Ectodermal cell (in vitro differentiated cells): ENCODE measurements around the gene MAFF.

Source experiments
- H3K27ac ChIP-seq: 2 replicates; pipeline ENCODE4 v1.7.0; 2013; ENCODE audit warnings: mild to moderate bottlenecking, low read depth, low read length; ENCODE audit not compliant: insufficient read depth, poor library complexity, severe bottlenecking
- H3K27me3 ChIP-seq: 2 replicates; pipeline ENCODE4 v1.7.0; 2013; ENCODE audit warnings: mild to moderate bottlenecking, low read length; ENCODE audit not compliant: insufficient read depth, control insufficient read depth, poor library complexity, severe bottlenecking
- H3K36me3 ChIP-seq: one replicate; pipeline ENCODE4 v1.7.0; 2013; ENCODE audit warnings: low read length; ENCODE audit not compliant: control insufficient read depth, insufficient read depth
- H3K4me1 ChIP-seq: one replicate; pipeline ENCODE4 v1.7.0; 2013; ENCODE audit warnings: low read length; ENCODE audit not compliant: control insufficient read depth, insufficient read depth
- H3K4me3 ChIP-seq: 2 replicates; pipeline ENCODE4 v1.7.0; 2013; ENCODE audit warnings: low read depth, low read length, control low read depth; ENCODE audit not compliant: insufficient read depth
- H3K9me3 ChIP-seq: 2 replicates; pipeline ENCODE4 v1.7.0; 2013; ENCODE audit warnings: mild to moderate bottlenecking, low read length, moderate library complexity; ENCODE audit not compliant: control insufficient read depth
- WGBS, 2 experiments: methylation state at CpG; one replicate each; pipeline ENCODE4 v1.1.7; 2013; ENCODE audit warnings: missing lambda C conversion rate in 2 of 2; 5-methylcytosine and 5-hydroxymethylcytosine counted together

Gene MAFF

GRCh38 chr22:38214302-38215056 lies 12.7 kb downstream of the MAFF start:
- peaks cover 23% of the 10 kb centered on the region for H3K4me1 ChIP-seq
- H3K9me3 ChIP-seq = no peaks in the 10 kb centered on the region
- 62 to 66% methylated on average over 81 of the region's 81 CpGs for WGBS, 2 experiments
- H3K27ac ChIP-seq = no peak overlapping the region
- no peaks in the 10 kb centered on the region for H3K36me3 ChIP-seq
- peaks cover 5% of the 10 kb centered on the region for H3K27me3 ChIP-seq
- no peak overlapping the region for H3K4me3 ChIP-seq

DNA sequence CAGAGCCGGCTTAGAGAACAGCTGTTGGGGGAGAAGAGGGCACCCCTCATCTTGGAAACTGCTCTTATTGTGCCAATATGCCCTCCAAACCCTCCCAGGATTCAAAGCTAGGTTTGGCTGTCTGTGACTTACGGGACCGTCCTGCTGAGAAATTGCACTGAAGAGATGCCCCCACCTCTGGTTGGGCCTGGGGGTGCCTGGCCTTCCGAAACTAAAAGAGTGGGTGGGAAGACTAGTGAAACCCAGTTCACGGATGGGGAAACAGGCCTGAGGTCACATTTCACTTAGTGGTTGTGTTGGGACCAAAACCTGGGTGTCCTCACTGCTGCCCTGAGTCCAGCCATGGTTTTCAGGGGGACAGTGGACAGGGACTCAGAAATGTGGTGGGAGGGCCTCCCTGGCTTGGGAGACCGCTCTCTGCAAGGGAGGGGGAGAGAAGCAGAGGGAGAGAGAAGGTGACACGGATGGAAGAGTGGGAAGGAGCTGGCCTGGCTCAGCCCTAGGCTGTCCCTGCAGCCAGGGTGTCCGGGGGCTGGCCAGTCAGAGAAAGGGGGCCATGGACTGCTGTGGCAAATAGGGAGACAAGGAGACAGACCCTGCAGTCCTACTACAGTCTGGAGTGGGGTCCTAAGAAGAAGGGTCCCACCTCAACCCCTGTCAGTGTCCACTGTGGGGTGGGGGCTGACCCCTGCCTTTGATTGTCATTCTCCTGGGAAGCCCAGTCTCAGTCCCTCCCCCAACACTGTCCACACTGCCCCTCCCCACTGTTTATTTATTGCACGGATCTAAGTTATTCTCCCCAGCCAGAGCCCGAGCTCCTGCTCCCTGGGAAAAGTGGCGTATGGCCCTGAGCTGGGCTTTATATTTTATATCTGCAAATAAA lies 13.6 kb downstream of the MAFF start:
- no peak overlapping the region for H3K27ac ChIP-seq
- 84 to 88% methylated on average over 11 of the region's 11 CpGs for WGBS, 2 experiments
- H3K4me1 ChIP-seq = peaks cover 23% of the 10 kb centered on the region
- H3K4me3 ChIP-seq = no peak overlapping the region
- H3K9me3 ChIP-seq = no peaks in the 10 kb centered on the region
- no peaks in the 10 kb centered on the region for H3K36me3 ChIP-seq
- peaks cover 5% of the 10 kb centered on the region for H3K27me3 ChIP-seq

GRCh38 chr22:38218661-38219622 lies 17.1 kb downstream of the MAFF start:
- 56 to 59% methylated on average over 25 of the region's 25 CpGs for WGBS, 2 experiments
- no peak overlapping the region for H3K4me3 ChIP-seq

GRCh38 chr22:38219632-38220031 lies 17.8 kb downstream of the MAFF start:
- WGBS, 2 experiments = 77 to 82% methylated on average over 10 of the region's 10 CpGs
- Histone ChIP-seq H3K4me3 (no peak overlapping the region), H3K9me3 (no peaks in the 10 kb centered on the region), H3K4me1 (peaks cover 23% of the 10 kb centered on the region), H3K36me3 (no peaks in the 10 kb centered on the region), H3K27me3 (no peaks in the 10 kb centered on the region), H3K27ac (no peak overlapping the region)

More at GRCh38 chr22:38218661-38219622, 17.1 kb downstream of the MAFF start:
- Histone ChIP-seq H3K4me1 (peaks cover 23% of the 10 kb centered on the region), H3K27ac (peak overlapping the region; percentile 72), H3K36me3 (no peaks in the 10 kb centered on the region), H3K27me3 (peaks cover 4% of the 10 kb centered on the region), H3K9me3 (no peaks in the 10 kb centered on the region)

DNA sequence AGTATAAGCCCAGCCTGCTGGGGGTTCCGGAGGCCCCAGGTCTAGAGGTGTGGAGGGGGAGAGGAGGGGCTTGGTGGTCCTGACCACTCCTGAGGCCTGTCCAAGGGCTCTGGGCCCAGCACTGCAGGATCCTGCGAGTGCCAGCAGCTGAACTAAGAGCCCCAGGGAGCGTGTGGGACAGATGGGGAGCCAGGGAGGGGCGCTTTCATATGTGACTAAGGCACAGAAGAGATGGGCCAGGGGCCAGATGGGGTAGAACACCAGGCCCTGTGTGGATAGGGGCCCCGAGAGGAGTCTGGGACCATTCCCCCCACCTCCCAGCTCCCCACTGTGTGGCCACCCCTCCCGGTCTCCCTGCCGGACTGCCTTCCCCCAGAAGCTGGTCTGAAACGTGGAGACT lies 18.4 kb downstream of the MAFF start:
- Histone ChIP-seq H3K27ac (no peak overlapping the region), H3K36me3 (peaks cover 4% of the 10 kb centered on the region), H3K4me3 (no peak overlapping the region), H3K4me1 (peaks cover 19% of the 10 kb centered on the region), H3K27me3 (no peaks in the 10 kb centered on the region), H3K9me3 (no peaks in the 10 kb centered on the region)
- WGBS, 2 experiments = 86 to 88% methylated on average over 8 of the region's 8 CpGs

DNA sequence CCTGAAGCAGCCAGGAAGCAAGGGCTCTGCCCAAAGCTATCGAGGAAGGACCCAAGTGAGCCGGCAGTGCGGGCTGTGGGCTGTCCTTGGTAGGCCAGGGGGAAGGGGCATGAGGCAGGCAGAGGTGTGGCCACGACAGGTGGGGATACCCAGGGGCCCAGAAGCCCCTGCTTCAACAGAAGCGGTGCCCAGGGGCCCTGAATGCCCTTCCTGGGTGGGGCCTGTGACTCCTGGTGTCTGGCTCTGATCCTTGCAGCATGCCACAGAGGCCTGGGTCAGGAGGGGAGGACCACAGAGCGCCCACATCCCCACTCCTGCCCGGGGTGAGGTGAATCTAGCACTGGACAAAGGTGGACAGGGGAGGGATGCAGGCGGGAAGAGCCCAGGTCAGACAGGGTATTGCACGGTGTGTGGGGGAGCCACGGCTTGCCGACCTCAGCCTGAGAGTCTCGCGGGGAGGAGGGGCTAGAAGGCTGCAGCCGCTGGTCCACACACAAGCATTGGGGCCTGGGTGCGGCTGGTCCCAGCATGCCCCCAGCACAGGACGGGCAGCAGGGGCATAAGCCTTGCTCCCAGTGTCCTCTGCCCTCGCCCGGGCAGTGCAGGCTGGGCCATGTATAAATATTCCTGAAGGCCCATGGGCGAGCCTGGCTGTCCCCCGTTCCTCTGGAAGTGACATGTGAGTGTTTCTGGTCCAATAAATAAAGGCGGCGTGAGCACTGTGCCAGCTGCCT lies 19.0 kb downstream of the MAFF start:
- 92% methylated on average over 22 of the region's 22 CpGs for WGBS, 2 experiments
- H3K27me3 ChIP-seq = no peaks in the 10 kb centered on the region
- H3K4me1 ChIP-seq = peaks cover 14% of the 10 kb centered on the region
- H3K36me3 ChIP-seq = peaks cover 9% of the 10 kb centered on the region
- no peak overlapping the region for H3K4me3 ChIP-seq
- H3K9me3 ChIP-seq = no peaks in the 10 kb centered on the region
- H3K27ac ChIP-seq = no peak overlapping the region

DNA sequence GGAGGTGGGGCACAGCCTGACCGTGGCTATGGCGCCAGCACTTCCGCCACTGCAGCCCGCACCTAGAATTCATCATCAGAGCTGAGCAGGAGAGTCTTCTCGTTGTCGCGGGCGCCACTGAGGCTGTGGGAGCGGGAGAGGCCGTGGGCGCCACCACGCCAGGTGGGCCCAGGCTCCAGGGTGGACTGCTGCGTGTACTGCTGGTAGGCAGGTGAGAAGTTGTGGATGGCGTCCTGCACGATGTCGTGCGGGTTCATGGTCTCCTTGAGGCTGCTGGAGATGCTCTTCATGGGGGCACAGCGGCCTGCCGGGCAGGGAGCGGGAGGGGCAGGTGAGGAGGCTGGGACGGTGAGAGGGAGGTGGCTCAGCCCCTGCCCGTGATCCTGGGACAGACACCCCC lies 19.6 kb downstream of the MAFF start:
- H3K4me3 ChIP-seq = no peak overlapping the region
- no peaks in the 10 kb centered on the region for H3K27me3 ChIP-seq
- peaks cover 14% of the 10 kb centered on the region for H3K4me1 ChIP-seq
- H3K36me3 ChIP-seq = peaks cover 9% of the 10 kb centered on the region
- no peaks in the 10 kb centered on the region for H3K9me3 ChIP-seq
- 95 to 97% methylated on average over 22 of the region's 22 CpGs for WGBS, 2 experiments
- no peak overlapping the region for H3K27ac ChIP-seq

DNA sequence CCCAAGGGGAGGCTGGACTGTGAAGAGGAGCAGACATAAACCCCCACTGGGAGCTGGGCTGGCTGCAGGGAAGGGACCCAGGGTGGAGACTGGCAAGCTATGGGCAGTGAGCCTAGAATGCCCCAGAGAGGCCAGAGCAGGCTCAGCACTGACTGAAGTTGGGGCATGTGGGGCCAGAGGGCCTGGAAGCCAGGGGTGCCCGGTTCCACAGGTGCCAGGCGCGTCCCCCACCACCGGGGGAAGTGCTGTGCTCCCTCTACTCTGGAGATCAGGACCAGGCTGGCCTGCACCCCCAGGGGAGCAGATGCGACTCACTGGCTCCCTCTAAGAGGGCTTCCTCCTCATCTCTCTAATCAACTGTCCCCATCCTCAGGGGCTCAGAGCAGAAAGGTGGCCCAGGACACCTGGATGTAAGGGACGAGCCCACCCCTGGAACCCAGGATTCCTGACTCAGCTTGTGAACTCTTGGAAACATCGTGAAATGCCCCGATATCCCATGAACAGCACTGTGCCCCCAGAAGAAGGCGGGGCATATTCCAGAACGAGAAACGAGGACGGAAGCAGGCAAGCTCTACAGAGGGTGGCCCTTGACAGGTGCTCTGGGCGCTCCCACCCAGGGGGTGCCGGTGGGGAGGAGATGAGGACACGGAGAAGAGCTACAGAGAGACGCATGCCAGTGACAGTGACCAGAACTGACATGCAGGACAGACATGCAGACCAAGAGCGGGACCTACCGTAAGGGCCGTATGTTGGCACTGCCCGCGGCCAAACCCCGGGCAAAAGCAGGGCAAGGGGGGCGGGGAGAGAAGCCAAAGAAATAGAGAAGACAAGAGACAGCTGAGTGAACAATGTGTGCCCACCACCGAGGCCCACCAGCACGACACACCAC lies 20.4 kb downstream of the MAFF start:
- no peak overlapping the region for H3K4me3 ChIP-seq
- peaks cover 14% of the 10 kb centered on the region for H3K4me1 ChIP-seq
- H3K36me3 ChIP-seq = peaks cover 9% of the 10 kb centered on the region
- no peak overlapping the region for H3K27ac ChIP-seq
- no peaks in the 10 kb centered on the region for H3K27me3 ChIP-seq
- H3K9me3 ChIP-seq = no peaks in the 10 kb centered on the region
- WGBS, 2 experiments = 93 to 94% methylated on average over 25 of the region's 25 CpGs

DNA sequence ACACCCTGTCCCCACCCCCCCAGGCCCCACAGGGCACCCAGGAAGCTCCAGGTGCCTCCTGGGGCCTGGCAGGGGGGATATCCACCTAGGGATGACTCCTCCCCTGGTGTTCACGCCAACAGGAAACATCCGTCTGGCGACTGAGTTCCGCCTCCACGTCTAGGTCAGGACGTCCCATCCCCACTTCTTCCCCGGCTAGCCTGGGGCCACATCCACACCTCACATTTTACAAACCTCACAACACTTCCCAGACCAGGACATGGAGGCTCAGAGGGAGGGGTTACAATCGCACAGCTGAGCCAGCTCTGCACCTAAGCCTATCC lies 21.0 kb downstream of the MAFF start:
- H3K9me3 ChIP-seq = no peaks in the 10 kb centered on the region
- 90 to 95% methylated on average over 8 of the region's 8 CpGs for WGBS, 2 experiments
- H3K4me1 ChIP-seq = peaks cover 14% of the 10 kb centered on the region
- H3K4me3 ChIP-seq = no peak overlapping the region
- H3K27ac ChIP-seq = no peak overlapping the region
- H3K36me3 ChIP-seq = peaks cover 9% of the 10 kb centered on the region
- no peaks in the 10 kb centered on the region for H3K27me3 ChIP-seq
